GM19468 (cell line): ENCODE data around the gene ZMYM2.

Source experiments
- ATAC-seq: cut with Tn5 transposase; IDR thresholded peaks from one replicate; pipeline ENCODE4 v1.9.1; 2021; ENCODE audit warnings: mild to moderate bottlenecking, moderate library complexity, moderate number of reproducible peaks; ENCODE audit not compliant: unreplicated experiment; ENCODE audit errors: extremely low read depth

ZMYM2 gene

DNA sequence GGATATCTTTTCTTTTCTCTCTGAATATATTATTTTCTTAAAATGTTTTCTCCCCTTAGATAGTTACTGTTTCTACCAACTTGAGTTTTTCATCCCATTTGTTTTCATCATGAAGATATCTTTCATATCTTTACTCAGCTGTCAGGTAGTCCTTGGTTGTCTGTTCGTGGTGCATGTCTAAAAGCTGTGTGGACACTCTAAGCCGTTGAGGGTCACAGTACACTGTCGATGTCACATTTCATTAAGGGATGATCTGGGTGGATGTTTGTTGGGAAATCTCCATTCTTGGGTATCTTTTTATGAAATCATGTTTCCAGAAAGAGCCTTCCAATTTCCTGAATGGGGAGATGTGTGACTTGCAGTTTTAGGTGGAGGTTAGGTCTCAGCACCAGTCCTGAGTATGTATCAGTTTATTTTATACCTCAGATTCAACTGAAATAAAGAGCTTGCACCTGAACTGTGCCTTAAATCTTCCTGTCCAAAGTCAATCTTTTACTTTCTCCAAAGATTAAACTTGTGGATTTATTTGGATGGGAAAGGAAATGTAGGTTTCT lies 23.2 kb downstream of the ZMYM2 start:
- ATAC-seq: no peak

DNA sequence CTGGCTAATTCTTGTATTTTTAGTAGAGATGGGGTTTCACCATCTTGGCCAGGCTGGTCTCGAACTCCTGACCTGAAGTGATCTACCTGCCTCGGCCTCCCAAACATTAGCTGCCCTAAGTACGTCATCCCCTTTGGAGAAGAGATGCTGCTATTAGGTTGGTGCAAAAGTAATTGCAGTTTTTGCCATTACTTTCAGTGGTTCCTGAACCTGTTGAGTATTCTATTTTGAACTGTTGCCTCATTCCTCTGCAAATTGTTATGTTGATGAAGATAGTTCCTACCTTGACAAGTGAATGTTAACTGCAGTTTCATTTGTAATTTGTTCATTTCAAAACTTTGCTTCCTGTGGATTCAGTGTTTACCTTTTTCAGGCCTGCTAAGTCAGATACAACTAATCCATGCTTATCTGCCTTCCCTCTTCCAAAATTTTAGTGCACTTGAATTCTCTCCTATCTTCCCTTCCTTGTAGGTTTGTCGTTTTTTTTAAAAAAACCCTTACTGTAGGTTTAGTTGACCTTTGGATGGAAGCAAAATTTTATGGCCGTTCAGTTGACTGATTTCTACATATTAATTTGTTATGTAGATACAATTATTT lies 24.0 kb downstream of the ZMYM2 start:
- no peak for ATAC-seq

DNA sequence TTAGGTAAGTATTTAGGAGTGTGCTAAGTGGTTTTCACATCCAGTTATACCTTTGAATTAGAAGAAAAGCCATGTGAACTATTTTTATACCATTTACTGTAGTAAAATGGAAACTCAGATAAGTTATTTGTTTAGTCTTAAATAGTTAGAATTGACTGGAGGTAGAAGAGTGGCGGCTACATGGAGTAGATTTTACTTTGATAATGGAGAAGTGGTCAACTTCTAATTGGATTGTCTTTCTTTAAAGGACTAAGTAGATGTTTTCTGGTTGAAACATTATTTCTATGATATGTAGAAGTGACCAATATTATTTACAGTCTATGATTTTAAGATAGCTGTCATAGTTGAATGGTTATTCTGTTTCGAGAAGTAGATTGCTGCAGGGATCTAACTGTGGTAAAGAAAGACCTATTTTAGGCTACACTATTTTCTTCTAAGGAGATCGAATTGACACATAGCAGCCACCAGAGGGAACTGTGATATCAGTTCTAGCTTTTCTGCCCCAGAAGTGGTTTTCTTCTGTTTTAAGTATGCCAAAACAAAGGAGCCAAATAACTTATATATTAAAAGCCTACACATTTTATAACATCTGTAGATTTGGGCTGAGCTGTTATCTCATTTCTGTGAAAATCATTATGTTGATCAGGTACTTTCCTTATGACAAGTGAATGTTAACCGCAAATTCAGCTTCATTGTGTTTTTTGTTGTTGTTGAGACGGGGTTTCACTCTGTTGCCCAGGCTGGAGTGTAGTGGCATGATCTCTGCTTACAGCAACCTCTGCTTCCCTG lies 26.1 kb downstream of the ZMYM2 start:
- no peak for ATAC-seq

DNA sequence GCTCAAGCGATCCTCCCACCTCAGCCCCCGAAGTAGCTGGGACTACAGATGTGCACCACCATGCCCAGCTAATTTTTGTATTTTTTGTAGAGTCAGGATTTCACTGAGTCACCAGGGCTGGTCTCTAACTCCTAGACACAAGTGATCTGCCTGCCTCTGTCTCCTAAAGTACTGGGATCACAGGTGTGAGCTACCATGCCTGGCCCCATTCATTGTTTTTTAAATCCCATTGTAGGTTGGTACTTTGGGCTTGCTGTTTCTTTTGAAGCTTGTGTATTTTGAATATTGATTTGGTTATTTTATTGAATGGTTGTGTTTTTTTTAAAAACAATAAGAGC lies 26.7 kb downstream of the ZMYM2 start:
- ATAC-seq: no peak

DNA sequence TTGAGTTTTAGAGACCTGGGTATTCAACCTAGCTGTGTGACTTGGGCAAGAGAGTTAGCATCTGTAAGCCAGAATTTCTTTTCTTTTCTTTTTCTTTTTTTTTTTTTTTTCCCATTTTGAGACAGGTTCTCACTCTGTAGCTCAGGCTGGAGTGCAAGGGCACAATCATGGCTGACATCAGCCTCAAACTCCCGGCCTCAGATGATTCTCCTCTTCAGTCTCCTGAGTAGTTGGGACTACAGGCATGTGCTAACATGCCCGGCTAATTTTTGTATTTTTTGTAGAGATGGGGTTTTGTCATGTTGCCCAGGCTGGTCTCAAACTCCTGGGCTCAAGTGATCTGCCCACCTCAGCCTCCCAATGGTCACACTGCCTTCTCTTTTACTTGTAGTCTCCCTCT lies 33.0 kb downstream of the ZMYM2 start:
- no peak for ATAC-seq

DNA sequence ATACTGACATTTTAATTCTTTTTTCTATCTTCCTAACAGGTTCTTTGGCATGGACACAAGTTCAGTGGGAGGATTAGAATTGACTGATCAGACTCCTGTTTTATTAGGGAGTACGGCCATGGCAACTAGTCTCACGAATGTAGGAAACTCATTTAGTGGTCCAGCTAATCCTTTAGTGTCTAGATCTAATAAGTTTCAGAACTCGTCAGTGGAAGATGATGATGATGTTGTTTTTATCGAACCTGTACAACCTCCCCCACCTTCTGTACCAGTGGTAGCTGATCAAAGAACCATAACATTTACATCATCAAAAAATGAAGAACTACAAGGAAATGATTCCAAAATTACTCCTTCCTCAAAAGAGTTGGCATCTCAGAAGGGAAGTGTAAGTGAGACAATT lies 34.5 kb downstream of the ZMYM2 start:
- no peak for ATAC-seq

DNA sequence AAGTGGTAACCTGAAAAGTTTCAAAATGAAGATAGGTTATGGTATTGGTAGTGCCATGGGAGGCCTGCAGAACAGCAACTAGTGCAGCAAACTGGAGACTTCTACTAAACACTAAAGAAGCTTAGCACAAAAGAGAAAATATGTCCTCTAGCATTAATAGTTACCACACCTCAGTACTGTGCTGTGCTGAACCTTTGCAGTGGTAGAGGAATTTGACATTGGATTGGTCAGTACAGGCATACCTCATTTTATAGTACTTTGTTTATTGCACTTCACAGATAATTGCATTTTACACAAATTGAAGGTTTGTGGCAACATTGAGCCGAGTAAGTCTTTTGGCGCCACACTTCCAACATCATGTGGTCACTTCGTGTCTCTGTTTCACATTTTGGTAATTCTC lies 40.4 kb downstream of the ZMYM2 start:
- ATAC-seq: no peak

DNA sequence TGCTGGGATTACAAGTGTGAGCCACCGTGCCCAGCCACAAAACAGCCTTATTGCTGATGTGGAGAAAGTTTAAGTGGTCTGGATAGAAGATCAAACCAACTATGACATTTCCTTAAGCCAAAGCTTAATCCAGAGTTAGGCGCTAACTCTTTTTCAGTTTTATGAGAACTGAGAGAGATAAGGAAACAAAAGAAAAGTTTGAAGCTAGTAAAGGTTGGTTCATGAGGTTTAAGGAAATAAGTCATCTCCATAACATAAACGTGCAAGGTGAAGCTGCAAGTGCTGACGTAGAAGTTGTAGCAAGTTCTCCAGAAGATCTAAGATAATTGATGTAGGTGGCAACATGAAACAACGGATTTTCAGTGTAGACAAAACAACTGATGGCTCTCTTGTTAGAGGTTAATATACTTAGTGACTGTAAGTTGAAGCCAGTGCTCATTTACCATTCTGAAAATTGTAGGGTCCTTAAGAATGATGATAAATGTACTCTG lies 41.6 kb downstream of the ZMYM2 start:
- no peak for ATAC-seq

DNA sequence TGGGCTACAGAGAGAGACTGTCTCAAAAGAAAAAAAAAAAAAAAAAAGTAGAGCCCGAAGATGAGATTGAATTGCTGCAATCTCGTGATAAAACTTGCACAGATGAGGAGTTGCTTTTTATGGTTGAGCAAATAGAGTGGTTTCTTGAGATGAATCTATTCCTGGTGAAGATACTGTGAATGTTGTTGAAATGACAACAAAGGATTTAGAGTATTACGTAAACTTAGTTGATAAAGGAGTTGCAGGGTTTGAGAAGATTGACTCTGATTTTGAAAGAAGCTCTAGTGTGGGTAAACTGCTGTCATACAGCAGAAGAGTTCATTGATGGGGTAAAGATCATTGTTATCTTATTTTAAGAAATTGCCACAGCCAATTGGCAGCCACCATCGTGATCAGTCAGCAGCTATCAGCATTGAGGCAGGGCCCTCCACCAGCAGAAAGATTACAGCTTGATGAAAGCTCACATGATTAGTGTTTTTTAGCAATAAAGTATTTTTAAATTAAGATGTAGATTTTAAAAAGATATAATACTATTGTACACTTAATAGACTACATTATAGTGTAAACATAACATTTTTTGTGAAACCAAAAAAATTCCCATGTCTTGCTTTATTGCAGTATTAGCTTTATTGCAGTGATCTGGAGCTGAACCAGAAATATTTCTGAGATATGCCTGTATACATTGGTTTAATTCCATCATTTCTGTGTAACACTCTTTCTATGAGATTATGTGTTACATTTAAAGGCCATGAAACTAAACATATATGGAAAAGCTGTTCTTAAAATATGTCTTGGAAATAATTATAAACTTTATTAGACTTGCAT lies 43.1 kb downstream of the ZMYM2 start:
- ATAC-seq: no peak

DNA sequence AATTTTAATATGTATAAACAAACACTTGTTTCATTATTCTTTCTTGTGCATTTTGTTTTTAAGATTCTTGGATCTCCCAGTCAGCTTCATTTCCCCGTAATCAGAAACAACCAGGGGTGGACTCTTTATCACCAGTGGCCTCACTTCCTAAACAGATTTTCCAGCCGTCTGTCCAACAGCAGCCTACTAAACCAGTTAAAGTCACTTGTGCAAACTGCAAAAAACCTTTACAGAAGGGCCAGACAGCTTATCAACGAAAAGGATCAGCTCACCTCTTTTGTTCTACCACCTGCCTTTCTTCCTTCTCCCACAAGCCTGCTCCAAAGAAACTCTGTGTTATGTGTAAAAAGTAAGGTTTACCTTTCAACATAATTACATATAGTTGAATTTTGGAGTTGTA lies 44.3 kb downstream of the ZMYM2 start:
- no peak for ATAC-seq

DNA sequence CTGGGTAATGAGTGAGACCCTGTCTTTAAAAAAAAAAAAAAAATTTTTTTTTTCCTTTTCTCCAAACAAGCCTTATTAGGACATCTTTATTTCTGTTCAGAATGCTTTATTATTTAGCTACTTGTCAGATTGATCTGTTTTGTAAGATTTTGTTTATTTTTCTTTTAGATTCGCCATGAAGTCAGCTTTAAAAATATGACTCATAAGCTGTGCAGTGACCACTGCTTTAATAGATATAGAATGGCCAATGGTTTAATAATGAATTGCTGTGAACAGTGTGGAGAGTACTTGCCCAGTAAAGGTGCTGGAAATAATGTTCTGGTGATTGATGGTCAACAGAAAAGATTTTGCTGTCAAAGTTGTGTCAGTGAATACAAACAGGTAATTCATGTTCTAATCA lies 47.7 kb downstream of the ZMYM2 start:
- no peak for ATAC-seq

DNA sequence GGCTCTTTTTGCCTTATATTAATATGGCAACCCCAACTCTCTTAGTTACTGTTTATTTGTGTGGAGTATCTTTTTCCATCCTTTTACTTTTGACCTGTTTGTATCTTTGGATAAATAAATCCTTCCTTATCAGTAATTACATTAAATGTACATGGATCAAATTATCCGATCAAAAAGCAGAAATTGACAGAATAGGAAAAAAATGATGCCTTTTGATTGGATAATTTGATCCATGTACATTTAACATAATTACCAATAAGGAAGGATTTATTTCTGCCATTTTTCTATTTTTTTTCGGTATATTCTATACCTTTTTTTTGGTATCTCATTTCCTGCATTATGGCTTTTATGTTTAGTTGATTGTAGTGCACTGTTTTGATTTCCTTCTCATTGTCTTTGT lies 57.2 kb downstream of the ZMYM2 start:
- ATAC-seq: no peak

DNA sequence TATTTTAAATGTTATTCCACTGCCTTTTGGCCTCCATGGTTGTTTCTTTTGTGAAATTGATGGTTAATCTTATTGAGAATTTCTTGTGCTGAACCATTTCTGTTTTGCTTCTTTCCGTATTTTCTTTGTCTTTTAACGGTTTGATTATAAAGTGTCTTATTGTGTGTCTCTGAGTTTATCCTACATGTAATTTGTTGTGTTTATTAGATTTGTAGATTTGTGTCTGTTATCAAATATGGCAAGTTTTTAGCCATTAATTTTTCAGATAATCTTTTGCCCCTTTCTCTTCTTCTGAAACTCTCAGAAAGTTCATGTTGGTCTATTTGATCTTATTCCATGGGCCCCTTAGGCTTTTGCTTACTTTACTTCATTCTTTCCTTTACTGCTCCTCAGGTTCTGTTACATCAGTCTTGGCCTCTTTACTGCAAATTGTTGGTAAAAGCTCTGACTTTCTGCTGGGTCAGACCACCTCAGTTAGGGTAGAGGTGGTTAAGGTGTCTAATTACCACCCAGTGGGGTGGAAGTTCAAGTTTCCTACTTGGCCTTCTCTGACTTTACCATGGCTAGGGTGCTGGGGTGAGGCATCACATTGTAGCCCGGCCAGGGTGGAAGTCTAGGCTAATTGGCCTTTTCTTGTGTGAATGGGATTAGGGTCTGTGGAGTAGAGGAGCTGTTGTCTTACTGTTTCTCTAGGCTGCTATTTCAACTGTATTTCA lies 58.3 kb downstream of the ZMYM2 start:
- ATAC-seq: no peak

DNA sequence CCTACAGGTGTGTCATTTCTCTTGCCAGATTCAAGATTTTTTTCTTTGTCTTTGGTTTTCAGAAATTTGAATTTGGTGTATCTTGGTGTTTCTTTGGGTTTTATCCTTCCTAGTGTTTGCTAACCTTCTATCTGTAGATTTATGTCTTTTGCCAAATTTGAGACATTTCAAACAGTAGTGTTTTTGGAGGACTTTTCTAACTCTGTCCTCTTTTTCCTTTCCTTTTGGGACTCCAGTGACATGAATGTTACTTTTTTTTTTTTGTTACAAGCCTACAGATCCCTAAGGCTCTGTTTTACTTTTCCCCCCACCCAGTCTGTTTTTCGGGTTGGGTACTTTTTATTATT lies 58.8 kb downstream of the ZMYM2 start:
- ATAC-seq: no peak

DNA sequence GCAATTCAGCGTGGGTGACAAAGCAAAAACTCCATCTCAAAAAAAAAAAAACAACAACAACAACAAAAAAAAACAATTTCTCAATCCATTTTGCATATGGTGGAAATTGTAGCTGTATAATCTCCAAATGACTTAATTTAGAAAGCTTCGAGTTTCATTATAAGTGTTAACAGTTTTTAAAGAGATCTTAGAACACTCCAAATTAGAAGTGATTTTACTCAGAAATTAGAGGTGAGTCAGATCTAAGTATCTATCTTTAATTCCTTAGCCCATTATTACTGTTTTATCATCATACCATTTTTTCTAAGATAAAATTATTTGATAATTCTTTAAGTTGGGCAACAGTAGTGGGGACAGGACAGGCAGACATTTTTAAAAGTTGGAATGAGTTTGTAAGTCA lies 60.5 kb downstream of the ZMYM2 start:
- no peak for ATAC-seq

DNA sequence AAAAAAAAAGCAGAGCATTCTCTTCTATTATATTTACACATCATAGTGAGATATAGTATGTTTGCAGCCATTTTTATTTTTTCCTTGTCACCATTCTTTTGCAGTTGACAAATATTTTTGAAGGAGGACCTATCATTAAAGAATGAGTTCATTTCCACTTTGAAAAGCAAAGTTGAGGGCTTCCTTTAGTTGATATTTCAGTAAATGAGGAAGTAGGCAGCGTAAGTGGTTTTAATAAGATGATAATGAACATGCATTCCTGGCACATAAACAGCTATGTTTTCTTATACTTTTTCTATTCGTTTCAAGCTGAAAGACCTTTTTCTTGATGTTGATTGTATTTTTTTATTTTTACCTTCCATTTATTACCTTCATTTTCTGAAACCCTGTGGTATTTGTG lies 66.2 kb downstream of the ZMYM2 start:
- no peak for ATAC-seq

DNA sequence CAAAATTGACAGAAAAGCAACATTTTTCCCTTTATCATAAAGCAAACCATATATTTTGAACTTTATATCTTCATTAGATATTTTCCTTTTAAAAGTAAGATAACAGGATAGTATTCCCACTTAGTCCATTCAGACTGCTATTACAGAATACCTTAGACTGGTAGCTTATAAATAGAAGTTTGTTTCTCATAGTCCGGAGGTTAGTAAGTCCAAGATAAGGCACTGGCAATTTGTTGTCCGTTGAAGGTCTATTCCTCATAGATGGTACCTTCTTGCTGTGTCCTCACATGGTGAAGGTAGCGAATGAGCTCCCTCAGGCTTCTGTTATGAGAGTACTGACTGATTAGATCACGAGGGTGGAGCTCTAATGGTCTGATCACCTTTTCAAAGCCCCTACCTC lies 70.4 kb downstream of the ZMYM2 start:
- no peak for ATAC-seq

DNA sequence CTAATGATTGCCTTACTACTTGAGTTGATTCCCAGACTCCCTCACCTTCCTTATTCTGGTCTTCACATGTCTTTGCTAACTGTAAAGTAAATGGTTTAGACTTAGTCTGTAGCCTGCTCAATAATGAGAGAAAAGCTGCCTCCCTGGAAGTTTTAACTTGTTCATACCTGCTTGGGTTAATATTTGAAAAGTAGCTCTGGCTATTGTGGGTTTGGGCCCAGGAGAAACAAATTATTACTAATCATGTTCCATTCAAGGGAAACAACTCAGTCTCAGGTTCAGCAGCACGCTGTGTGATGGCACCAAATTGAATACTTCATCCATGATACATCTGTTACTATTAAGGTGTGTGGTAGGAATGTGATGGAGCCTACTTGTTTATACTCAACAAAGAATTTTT lies 75.0 kb downstream of the ZMYM2 start:
- no peak for ATAC-seq

DNA sequence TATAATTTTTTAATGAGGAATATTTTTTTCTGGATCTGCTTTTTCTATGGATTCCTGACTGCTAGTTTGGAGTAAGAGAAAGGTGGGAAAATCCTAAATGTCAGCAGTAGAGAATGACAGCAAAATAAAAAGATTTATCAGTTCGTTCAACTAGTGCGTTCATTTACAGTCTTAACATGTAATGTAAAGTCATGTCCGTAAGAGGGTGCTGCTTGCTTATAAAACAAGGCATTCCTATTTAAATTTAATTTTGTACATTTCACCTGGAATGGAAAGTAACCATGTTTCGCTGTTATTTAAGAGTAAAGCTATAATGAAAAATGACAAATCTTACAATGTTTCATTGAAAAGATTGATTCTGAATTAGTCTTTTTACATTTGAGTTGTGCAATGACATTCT lies 76.6 kb downstream of the ZMYM2 start:
- ATAC-seq: no peak

DNA sequence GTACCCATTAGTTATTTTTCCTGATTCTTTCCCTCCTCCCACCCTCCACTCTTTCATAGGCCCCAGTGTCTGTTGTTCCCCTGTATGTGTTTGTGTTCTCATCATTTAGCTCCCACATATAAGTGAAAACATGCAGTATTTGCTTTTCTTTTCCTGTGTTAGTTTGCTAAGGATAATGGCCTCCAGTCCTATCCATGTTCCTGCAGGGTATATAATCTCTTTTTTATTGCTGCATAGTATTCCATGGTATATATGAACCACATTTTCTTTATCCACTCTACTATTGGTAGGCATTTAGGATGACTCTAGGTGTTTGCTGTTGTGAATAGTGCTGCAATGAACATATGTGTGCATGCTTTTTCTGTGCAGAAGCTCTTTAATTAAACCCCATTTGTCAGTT lies 79.4 kb downstream of the ZMYM2 start:
- no peak for ATAC-seq
